ENCODE results near the gene PRR20G. TPM values are rescaled to one million over a fixed set of nuclear protein-coding genes. Genes with fewer than 3 reads are reported as not detected.

The PRR20G gene
- total RNA-seq, 1 donor from 2014 or later = not detected

DNA sequence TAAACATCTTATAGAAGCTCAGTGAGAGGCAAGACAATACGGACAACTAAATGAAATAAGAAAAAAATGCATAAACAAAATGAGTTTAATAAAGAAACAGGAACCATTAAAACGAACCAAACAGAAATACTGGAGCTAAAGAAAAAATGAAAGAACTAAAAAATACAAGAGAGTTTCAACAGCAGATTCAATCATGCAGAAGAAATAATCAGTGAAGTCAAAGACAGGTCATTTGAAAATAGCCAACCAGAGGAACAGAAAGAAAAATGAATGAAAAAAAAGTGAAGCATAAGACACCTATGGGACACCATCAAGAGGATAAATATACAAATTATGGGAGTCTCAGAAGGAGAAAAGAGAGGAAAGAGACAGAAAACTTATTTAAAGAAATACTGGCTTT is 42.5 kb upstream of the PRR20G start:
- Histone ChIP-seq H3K79me2 (ENCODE audit: low read depth) (no peaks in the 10 kb centered on the region), H3K36me3 (no peaks in the 10 kb centered on the region), H4K20me1 (ENCODE audit: low read depth) (no peaks in the 10 kb centered on the region), H2AFZ (replicated peaks) (no peak overlapping the region), H3K4me1 (no peaks in the 10 kb centered on the region), H3K4me3 (no peak overlapping the region), H3K27me3 (no peaks in the 10 kb centered on the region), H3K4me2 (no peak overlapping the region), H3F3A (ENCODE audit: low read depth) (no peaks in the 10 kb centered on the region), H3K27ac (no peak overlapping the region), H3K9me3 (ENCODE audit: low read depth) (peaks cover 6% of the 10 kb centered on the region), H3K9ac (no peak overlapping the region)
- no peak overlapping the region for H3K4me3 Mint-ChIP-seq
- H3K27ac Mint-ChIP-seq = no peak overlapping the region
- no peaks in the 10 kb centered on the region for H3K4me1 Mint-ChIP-seq
- DNase-seq (ENCODE audit: low spot score) = no peak
- peaks cover 8% of the 10 kb centered on the region for H3K27me3 Mint-ChIP-seq (ENCODE audit: insufficient read depth, low read depth)
- peaks cover 33% of the 10 kb centered on the region for H3K9me3 Mint-ChIP-seq
- TF ChIP-seq EZH2 (IDR thresholded peaks at IDR 0.05) (no peak), CTCF (IDR thresholded peaks at IDR 0.05) (no peak), EZH2phosphoT487 (IDR thresholded peaks at IDR 0.05) (no peak)
- no peaks in the 10 kb centered on the region for H3K36me3 Mint-ChIP-seq

GRCh38 chr3:127329631-127330285 is 41.9 kb upstream of the PRR20G start:
- no peak overlapping the region for H3K27ac ChIP-seq
- no peaks in the 10 kb centered on the region for H4K20me1 ChIP-seq (ENCODE audit: low read depth)
- H3K27ac Mint-ChIP-seq = no peak overlapping the region
- no peak overlapping the region for H3K4me3 ChIP-seq
- H3K36me3 Mint-ChIP-seq = no peaks in the 10 kb centered on the region
- H3K4me1 ChIP-seq = no peaks in the 10 kb centered on the region
- no peaks in the 10 kb centered on the region for H3K4me1 Mint-ChIP-seq
- H3K27me3 Mint-ChIP-seq (ENCODE audit: insufficient read depth, low read depth) = peaks cover 8% of the 10 kb centered on the region
- H3K79me2 ChIP-seq (ENCODE audit: low read depth) = no peaks in the 10 kb centered on the region
- no peak overlapping the region for H2AFZ ChIP-seq (replicated peaks)
- no peak overlapping the region for H3K4me3 Mint-ChIP-seq
- H3K36me3 ChIP-seq = no peaks in the 10 kb centered on the region
- peaks cover 32% of the 10 kb centered on the region for H3K9me3 Mint-ChIP-seq
- no peaks in the 10 kb centered on the region for H3F3A ChIP-seq (ENCODE audit: low read depth)
- H3K9me3 ChIP-seq (ENCODE audit: low read depth) = peaks cover 6% of the 10 kb centered on the region
- H3K27me3 ChIP-seq = no peaks in the 10 kb centered on the region
- no peak overlapping the region for H3K4me2 ChIP-seq
- H3K9ac ChIP-seq = no peak overlapping the region
- no peak for TF ChIP-seq CTCF (IDR thresholded peaks at IDR 0.05)
- no peak for TF ChIP-seq EZH2phosphoT487 (IDR thresholded peaks at IDR 0.05)
- TF ChIP-seq EZH2 (IDR thresholded peaks at IDR 0.05) = no peak
- DNase-seq (ENCODE audit: low spot score) = no peak

DNA sequence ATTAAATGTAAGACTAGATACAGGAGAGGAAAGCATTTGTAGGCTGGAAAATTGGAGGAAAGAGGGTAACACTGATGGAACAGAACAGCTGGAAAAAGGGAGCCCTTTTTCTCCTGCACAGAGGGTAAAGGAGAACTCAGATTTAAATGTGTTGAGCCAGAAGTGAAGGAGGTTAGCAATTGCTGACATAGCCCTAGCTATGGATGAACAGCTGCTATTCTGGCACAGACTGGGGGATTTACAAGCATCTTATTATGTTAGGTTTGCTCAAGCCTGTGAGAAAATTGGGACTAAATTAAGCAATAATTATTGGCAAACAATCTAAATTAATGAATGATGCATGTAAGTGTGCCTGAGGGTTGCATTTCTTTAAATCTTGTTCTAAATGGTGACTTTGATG is 40.6 kb upstream of the PRR20G start:
- Mint-ChIP-seq H3K27ac (no peak overlapping the region), H3K4me3 (no peak overlapping the region), H3K4me1 (no peaks in the 10 kb centered on the region), H3K9me3 (peaks cover 27% of the 10 kb centered on the region), H3K27me3 (ENCODE audit: insufficient read depth, low read depth) (peaks cover 8% of the 10 kb centered on the region), H3K36me3 (no peaks in the 10 kb centered on the region)
- TF ChIP-seq EZH2phosphoT487 (IDR thresholded peaks at IDR 0.05) = no peak
- TF ChIP-seq CTCF (IDR thresholded peaks at IDR 0.05) = no peak
- no peak for TF ChIP-seq EZH2 (IDR thresholded peaks at IDR 0.05)
- no peak overlapping the region for H3K4me3 ChIP-seq
- H2AFZ ChIP-seq (replicated peaks) = no peak overlapping the region
- no peaks in the 10 kb centered on the region for H3K79me2 ChIP-seq (ENCODE audit: low read depth)
- no peak for DNase-seq (ENCODE audit: low spot score)
- H4K20me1 ChIP-seq (ENCODE audit: low read depth) = no peaks in the 10 kb centered on the region
- H3K27ac ChIP-seq = no peak overlapping the region
- H3K4me1 ChIP-seq = no peaks in the 10 kb centered on the region
- no peaks in the 10 kb centered on the region for H3K27me3 ChIP-seq
- peaks cover 6% of the 10 kb centered on the region for H3K9me3 ChIP-seq (ENCODE audit: low read depth)
- H3K4me2 ChIP-seq = no peak overlapping the region
- no peaks in the 10 kb centered on the region for H3K36me3 ChIP-seq
- H3K9ac ChIP-seq = no peak overlapping the region
- no peaks in the 10 kb centered on the region for H3F3A ChIP-seq (ENCODE audit: low read depth)
